ENCODE results near the gene ETS2. TPM values are rescaled to one million over a fixed set of nuclear protein-coding genes. Genes with fewer than 3 reads are reported as not detected.

ETS2 gene
- total RNA-seq, 1 donor from 2014 or later = 22.4 TPM

GRCh38 chr21:38772646-38773045 is 33.1 kb upstream of the ETS2 start:
- H3K4me2 ChIP-seq = no peak overlapping the region
- H3K27ac ChIP-seq = no peak overlapping the region
- Mint-ChIP-seq H3K4me3 (no peak overlapping the region), H3K9me3 (peaks cover 2% of the 10 kb centered on the region), H3K27me3 (ENCODE audit: insufficient read depth, low read depth) (no peaks in the 10 kb centered on the region), H3K4me1 (peaks cover 4% of the 10 kb centered on the region), H3K27ac (no peak overlapping the region), H3K36me3 (no peaks in the 10 kb centered on the region)
- H3K4me3 ChIP-seq = no peak overlapping the region
- no peaks in the 10 kb centered on the region for H3K36me3 ChIP-seq
- H3K9ac ChIP-seq = no peak overlapping the region
- H3K79me2 ChIP-seq (ENCODE audit: low read depth) = no peaks in the 10 kb centered on the region
- no peak overlapping the region for H2AFZ ChIP-seq (replicated peaks)
- no peaks in the 10 kb centered on the region for H3F3A ChIP-seq (ENCODE audit: low read depth)
- H3K27me3 ChIP-seq = no peaks in the 10 kb centered on the region
- peaks cover 11% of the 10 kb centered on the region for H3K4me1 ChIP-seq
- H4K20me1 ChIP-seq (ENCODE audit: low read depth) = no peaks in the 10 kb centered on the region
- no peak for DNase-seq (ENCODE audit: low spot score)
- TF ChIP-seq CTCF (IDR thresholded peaks at IDR 0.05) (no peak), EZH2phosphoT487 (IDR thresholded peaks at IDR 0.05) (no peak), EZH2 (IDR thresholded peaks at IDR 0.05) (no peak)
- no peaks in the 10 kb centered on the region for H3K9me3 ChIP-seq (ENCODE audit: low read depth)

- TF ChIP-seq EZH2phosphoT487 (IDR thresholded peaks at IDR 0.05) (no peak), CTCF (IDR thresholded peaks at IDR 0.05) (no peak), EZH2 (IDR thresholded peaks at IDR 0.05) (no peak)
- Histone ChIP-seq H2AFZ (replicated peaks) (no peak overlapping the region), H3K27me3 (no peaks in the 10 kb centered on the region), H3K27ac (no peak overlapping the region), H3K4me1 (peaks cover 11% of the 10 kb centered on the region), H3K9ac (no peak overlapping the region), H3K36me3 (no peaks in the 10 kb centered on the region), H3K4me3 (no peak overlapping the region), H3K79me2 (ENCODE audit: low read depth) (no peaks in the 10 kb centered on the region), H4K20me1 (ENCODE audit: low read depth) (no peaks in the 10 kb centered on the region), H3K9me3 (ENCODE audit: low read depth) (no peaks in the 10 kb centered on the region), H3K4me2 (no peak overlapping the region), H3F3A (ENCODE audit: low read depth) (no peaks in the 10 kb centered on the region)
- peaks cover 4% of the 10 kb centered on the region for H3K4me1 Mint-ChIP-seq
- peaks cover 5% of the 10 kb centered on the region for H3K9me3 Mint-ChIP-seq
- H3K27me3 Mint-ChIP-seq (ENCODE audit: insufficient read depth, low read depth) = no peaks in the 10 kb centered on the region
- H3K27ac Mint-ChIP-seq = no peak overlapping the region
- no peaks in the 10 kb centered on the region for H3K36me3 Mint-ChIP-seq
- H3K4me3 Mint-ChIP-seq = no peak overlapping the region
- DNase-seq (ENCODE audit: low spot score) = no peak
Observed at GRCh38 chr21:38773099-38774061, 32.3 kb upstream of the ETS2 start.

GRCh38 chr21:38774152-38774551 is 31.6 kb upstream of the ETS2 start:
- H3K9ac ChIP-seq = no peak overlapping the region
- H3F3A ChIP-seq (ENCODE audit: low read depth) = no peaks in the 10 kb centered on the region
- TF ChIP-seq CTCF (IDR thresholded peaks at IDR 0.05) (no peak), EZH2 (IDR thresholded peaks at IDR 0.05) (no peak), EZH2phosphoT487 (IDR thresholded peaks at IDR 0.05) (no peak)
- no peaks in the 10 kb centered on the region for H3K9me3 ChIP-seq (ENCODE audit: low read depth)
- H2AFZ ChIP-seq (replicated peaks) = no peak overlapping the region
- Mint-ChIP-seq H3K9me3 (peaks cover 8% of the 10 kb centered on the region), H3K27ac (no peak overlapping the region), H3K27me3 (ENCODE audit: insufficient read depth, low read depth) (no peaks in the 10 kb centered on the region), H3K4me1 (peaks cover 4% of the 10 kb centered on the region), H3K36me3 (no peaks in the 10 kb centered on the region), H3K4me3 (no peak overlapping the region)
- DNase-seq (ENCODE audit: low spot score) = no peak
- H4K20me1 ChIP-seq (ENCODE audit: low read depth) = no peaks in the 10 kb centered on the region
- no peak overlapping the region for H3K4me2 ChIP-seq
- H3K4me3 ChIP-seq = no peak overlapping the region
- no peaks in the 10 kb centered on the region for H3K79me2 ChIP-seq (ENCODE audit: low read depth)
- no peak overlapping the region for H3K27ac ChIP-seq
- no peaks in the 10 kb centered on the region for H3K36me3 ChIP-seq
- peaks cover 8% of the 10 kb centered on the region for H3K4me1 ChIP-seq
- no peaks in the 10 kb centered on the region for H3K27me3 ChIP-seq
